Left ventricle myocardium inferior (tissue), 1 donor: ENCODE results near the gene SNX25. TPM values are rescaled to one million over a fixed set of nuclear protein-coding genes. Genes with fewer than 3 reads are reported as not detected.

Experiments used
- DNase-seq: peaks from one replicate; pipeline ENCODE4 v3.0.0-alpha.2; 2020
- H3K27ac ChIP-seq: fragments of 200-600 bp; replicated peaks from 2 replicates; pipeline ENCODE4 v1.8.0; 2021
- H3K27me3 ChIP-seq: fragments of 200-600 bp; 2 replicates; pipeline ENCODE4 v1.8.0; 2021; ENCODE audit warnings: low read depth
- H3K36me3 ChIP-seq: fragments of 200-600 bp; 2 replicates; pipeline ENCODE4 v1.8.0; 2021
- H3K4me1 ChIP-seq: fragments of 200-600 bp; 2 replicates; pipeline ENCODE4 v1.8.0; 2021
- H3K4me3 ChIP-seq: fragments of 200-600 bp; 2 replicates; pipeline ENCODE4 v1.8.0; 2021; ENCODE audit warnings: mild to moderate bottlenecking, moderate library complexity
- H3K9me3 ChIP-seq: fragments of 200-600 bp; replicated peaks from 2 replicates; pipeline ENCODE4 v1.8.0; 2021
- CTCF ChIP-seq: fragments of 200-600 bp; IDR thresholded peaks from 2 replicates; pipeline ENCODE4 v1.8.0; 2021; ENCODE audit warnings: antibody characterized with exemption, mild to moderate bottlenecking, borderline replicate concordance
- intact Hi-C: fragments of 100-400 bp; cut with micrococcal nuclease; formaldehyde crosslinking; loops from one replicate; pipeline ENCODE4 v1.11.0; 2022
- total RNA-seq: library from RNA; stranded (reverse); fragmentation: NEBNext Ultra II Directional; extraction: Animal tissue kit (Norgen Biotek cat#: 25700); gene quantifications from one replicate; pipeline ENCODE4 v1.2.1, GENCODE V29; 2021
- donor health status: DM: no; HTN: yes; CAD: no; lungs with severe emphysema.

SNX25 gene
- total RNA-seq, 1 donor from 2014 or later: 10.8 TPM

- H3K27me3 ChIP-seq: no peaks in the 10 kb centered on the region
- TF ChIP-seq CTCF: no peak
- H3K27ac ChIP-seq: no peak overlapping the region
- intact Hi-C loops: no loop called here
- DNase-seq: no peak
- no peak overlapping the region for H3K4me3 ChIP-seq
- H3K9me3 ChIP-seq: peaks cover 16% of the 10 kb centered on the region
- H3K4me1 ChIP-seq: no peaks in the 10 kb centered on the region
- H3K36me3 ChIP-seq: peaks cover 19% of the 10 kb centered on the region
These were observed 124.9 kb downstream of the SNX25 start for GRCh38 chr4:185334326-185334725.

GRCh38 chr4:185335579-185335978, 126.2 kb downstream of the SNX25 start:
- H3K4me3 ChIP-seq: no peak overlapping the region
- H3K27me3 ChIP-seq: no peaks in the 10 kb centered on the region
- intact Hi-C loops: no loop called here
- no peak overlapping the region for H3K27ac ChIP-seq
- no peak for DNase-seq
- peaks cover 23% of the 10 kb centered on the region for H3K36me3 ChIP-seq
- peaks cover 10% of the 10 kb centered on the region for H3K9me3 ChIP-seq
- no peak for TF ChIP-seq CTCF
- H3K4me1 ChIP-seq: no peaks in the 10 kb centered on the region

- H3K27ac ChIP-seq: no peak overlapping the region
- H3K36me3 ChIP-seq: peaks cover 36% of the 10 kb centered on the region
- H3K4me3 ChIP-seq: no peak overlapping the region
- DNase-seq: no peak
- H3K4me1 ChIP-seq: peaks cover 15% of the 10 kb centered on the region
- no peak for TF ChIP-seq CTCF
- intact Hi-C loops: no loop called here
- no peaks in the 10 kb centered on the region for H3K27me3 ChIP-seq
- H3K9me3 ChIP-seq: peaks cover 10% of the 10 kb centered on the region
These were observed 130.5 kb downstream of the SNX25 start for GRCh38 chr4:185339941-185340340.

- no peak for DNase-seq
- no peaks in the 10 kb centered on the region for H3K27me3 ChIP-seq
- TF ChIP-seq CTCF: no peak
These were observed 132.0 kb downstream of the SNX25 start for GRCh38 chr4:185341377-185341776.

GRCh38 chr4:185341841-185342240, 132.4 kb downstream of the SNX25 start:
- no peaks in the 10 kb centered on the region for H3K27me3 ChIP-seq
- H3K4me3 ChIP-seq: no peak overlapping the region
- no peak for TF ChIP-seq CTCF
- H3K36me3 ChIP-seq: peaks cover 41% of the 10 kb centered on the region
- peaks cover 10% of the 10 kb centered on the region for H3K9me3 ChIP-seq
- no peak overlapping the region for H3K27ac ChIP-seq
- intact Hi-C loops: no loop called here
- H3K4me1 ChIP-seq: peaks cover 19% of the 10 kb centered on the region
- DNase-seq: no peak

More at GRCh38 chr4:185341377-185341776, 132.0 kb downstream of the SNX25 start:
- H3K27ac ChIP-seq: no peak overlapping the region
- H3K4me3 ChIP-seq: no peak overlapping the region
- H3K4me1 ChIP-seq: peaks cover 19% of the 10 kb centered on the region
- peaks cover 10% of the 10 kb centered on the region for H3K9me3 ChIP-seq
- peaks cover 37% of the 10 kb centered on the region for H3K36me3 ChIP-seq
- intact Hi-C loops: no loop called here
